ENCODE results near the gene TP53AIP1. TPM values are rescaled to one million over a fixed set of nuclear protein-coding genes. Genes with fewer than 3 reads are reported as not detected.

TP53AIP1 gene
- total RNA-seq, 4 donors from 2014 or later: 1.0 TPM; not detected in 3

DNA sequence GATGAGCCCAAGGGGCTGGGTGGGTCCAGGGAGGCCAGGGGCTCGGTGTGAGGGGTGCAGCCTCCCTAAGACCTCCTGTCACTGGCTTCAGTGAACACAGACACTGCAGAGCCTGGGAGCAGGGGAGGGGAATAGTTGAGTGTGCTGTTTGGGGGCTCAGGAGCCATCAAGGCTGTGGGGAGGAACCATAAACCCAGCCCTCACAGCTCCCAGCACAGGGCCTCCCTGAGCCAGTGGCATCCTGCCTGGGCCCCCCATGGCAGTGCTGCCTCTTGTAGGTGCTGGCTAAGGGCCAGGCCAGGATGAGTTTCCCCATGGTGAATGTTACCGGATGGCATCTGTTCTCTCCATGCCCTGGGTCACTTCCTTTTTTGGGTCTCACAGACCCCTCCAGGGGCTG lies 26.0 kb downstream of the TP53AIP1 start:
- intact Hi-C loops (cut with DNase I; ENCODE audit: low total_unique reads): no loop called here
- TF ChIP-seq POLR2A (IDR thresholded peaks at IDR 0.05): no peak
- TF ChIP-seq, protein P1, sequence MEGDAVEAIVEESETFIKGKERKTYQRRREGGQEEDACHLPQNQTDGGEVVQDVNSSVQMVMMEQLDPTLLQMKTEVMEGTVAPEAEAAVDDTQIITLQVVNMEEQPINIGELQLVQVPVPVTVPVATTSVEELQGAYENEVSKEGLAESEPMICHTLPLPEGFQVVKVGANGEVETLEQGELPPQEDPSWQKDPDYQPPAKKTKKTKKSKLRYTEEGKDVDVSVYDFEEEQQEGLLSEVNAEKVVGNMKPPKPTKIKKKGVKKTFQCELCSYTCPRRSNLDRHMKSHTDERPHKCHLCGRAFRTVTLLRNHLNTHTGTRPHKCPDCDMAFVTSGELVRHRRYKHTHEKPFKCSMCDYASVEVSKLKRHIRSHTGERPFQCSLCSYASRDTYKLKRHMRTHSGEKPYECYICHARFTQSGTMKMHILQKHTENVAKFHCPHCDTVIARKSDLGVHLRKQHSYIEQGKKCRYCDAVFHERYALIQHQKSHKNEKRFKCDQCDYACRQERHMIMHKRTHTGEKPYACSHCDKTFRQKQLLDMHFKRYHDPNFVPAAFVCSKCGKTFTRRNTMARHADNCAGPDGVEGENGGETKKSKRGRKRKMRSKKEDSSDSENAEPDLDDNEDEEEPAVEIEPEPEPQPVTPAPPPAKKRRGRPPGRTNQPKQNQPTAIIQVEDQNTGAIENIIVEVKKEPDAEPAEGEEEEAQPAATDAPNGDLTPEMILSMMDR (IDR thresholded peaks at IDR 0.05): no peak
- Histone ChIP-seq H3K27ac (no peak overlapping the region), H3K4me3 (no peak overlapping the region), H3K9me3 (no peaks in the 10 kb centered on the region), H3K36me3 (no peaks in the 10 kb centered on the region), H3K27me3 (no peaks in the 10 kb centered on the region), H3K4me1 (no peaks in the 10 kb centered on the region)
- DNase-seq: no peak

DNA sequence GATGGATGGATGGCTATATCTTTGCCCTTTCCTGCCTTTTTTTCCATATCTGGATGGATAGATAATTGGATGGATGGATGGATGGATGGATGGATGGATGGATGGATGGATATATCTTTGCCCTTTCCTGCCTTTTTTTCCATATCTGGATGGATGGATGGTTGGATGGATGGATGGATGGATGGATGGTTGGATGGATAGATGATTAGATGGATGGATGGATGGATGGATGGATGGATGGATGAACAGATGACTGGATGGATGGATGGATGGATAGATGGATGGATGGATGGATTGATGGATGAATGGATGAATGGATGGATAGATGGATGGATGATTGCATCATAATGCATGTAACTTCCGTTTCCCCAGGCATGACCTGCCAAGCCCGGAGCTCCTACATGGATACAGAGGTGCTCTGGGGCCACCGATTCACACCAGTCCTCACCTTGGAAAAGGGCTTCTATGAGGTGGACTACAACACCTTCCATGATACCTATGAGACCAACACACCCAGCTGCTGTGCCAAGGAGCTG lies 26.6 kb downstream of the TP53AIP1 start:
- no peak for TF ChIP-seq POLR2A (IDR thresholded peaks at IDR 0.05)
- TF ChIP-seq, protein P1 (IDR thresholded peaks at IDR 0.05): no peak
- Histone ChIP-seq H3K27ac (no peak overlapping the region), H3K27me3 (no peaks in the 10 kb centered on the region), H3K4me1 (no peaks in the 10 kb centered on the region), H3K4me3 (no peak overlapping the region), H3K9me3 (no peaks in the 10 kb centered on the region), H3K36me3 (no peaks in the 10 kb centered on the region)
- DNase-seq: no peak
- intact Hi-C loops (cut with DNase I; ENCODE audit: low total_unique reads): no loop called here

DNA sequence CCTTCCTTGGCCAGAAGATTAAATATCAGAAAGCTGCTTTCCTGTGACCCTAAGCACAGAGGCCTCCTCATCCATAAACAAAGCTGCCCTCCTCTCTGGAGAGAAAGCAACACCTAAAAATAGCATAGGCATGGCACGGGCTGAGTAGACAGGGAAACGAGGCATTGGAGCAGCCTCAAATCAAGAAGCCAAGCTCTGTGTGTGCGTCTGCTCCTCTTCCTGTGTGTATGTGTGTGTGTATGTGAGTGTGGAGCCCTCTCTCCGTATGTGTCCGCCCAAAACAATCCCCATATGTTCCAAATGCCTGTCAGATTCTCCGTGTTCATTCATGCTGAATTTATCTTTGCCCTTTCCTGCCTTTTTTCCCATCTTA lies 27.5 kb downstream of the TP53AIP1 start:
- TF ChIP-seq, protein P1 (IDR thresholded peaks at IDR 0.05): no peak
- no peak for TF ChIP-seq POLR2A (IDR thresholded peaks at IDR 0.05)
- no peaks in the 10 kb centered on the region for H3K36me3 ChIP-seq
- H3K27ac ChIP-seq: no peak overlapping the region
- no peaks in the 10 kb centered on the region for H3K27me3 ChIP-seq
- intact Hi-C loops (cut with DNase I; ENCODE audit: low total_unique reads): no loop called here
- no peak for DNase-seq
- H3K4me1 ChIP-seq: no peaks in the 10 kb centered on the region
- H3K9me3 ChIP-seq: no peaks in the 10 kb centered on the region
- H3K4me3 ChIP-seq: no peak overlapping the region

DNA sequence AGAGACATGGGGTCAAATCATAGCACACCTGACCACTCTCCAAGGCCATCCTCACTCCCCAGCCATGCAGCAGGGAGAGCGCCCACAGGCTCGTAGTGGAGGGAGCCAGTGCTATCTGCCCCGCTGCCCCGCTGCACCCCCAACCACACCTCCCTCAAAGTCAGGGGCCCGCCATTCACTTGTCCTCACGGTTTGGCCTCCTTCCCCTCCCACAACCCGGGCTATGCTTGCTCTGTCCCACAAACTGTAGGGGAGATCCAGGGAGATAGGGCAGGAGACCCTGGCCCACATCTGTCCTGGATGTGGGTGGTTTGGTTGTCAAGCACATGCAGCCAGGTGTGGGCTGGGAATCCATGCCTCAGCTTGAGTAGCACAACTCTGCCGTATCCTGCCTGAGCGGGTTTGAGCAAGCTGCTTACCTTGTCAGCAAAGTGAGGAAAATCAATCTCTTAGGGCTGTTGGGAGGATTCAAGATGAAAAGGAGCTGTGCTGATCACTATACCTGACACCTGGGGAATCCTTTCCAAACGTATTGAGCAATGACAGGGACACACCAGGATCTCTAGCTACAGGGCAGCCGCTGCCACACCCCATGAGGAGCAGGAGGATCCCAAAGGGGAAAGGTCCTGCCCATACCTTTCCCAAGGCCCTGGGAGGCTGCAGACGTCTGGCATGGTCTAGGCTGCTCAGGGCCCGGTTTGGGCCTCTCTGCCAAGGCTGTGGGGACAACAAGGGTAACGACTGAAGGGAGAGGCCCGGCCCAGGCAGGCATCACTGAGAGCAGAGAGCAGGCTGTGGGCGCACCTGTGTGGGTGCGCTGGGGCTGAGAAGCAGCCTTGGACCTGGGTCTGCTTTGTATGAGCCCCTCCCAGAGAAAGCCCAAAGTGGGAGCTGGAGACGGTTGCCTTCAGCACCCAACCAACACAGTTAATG lies 28.2 kb downstream of the TP53AIP1 start:
- Histone ChIP-seq H3K27me3 (no peaks in the 10 kb centered on the region), H3K27ac (no peak overlapping the region), H3K4me1 (no peaks in the 10 kb centered on the region), H3K4me3 (no peak overlapping the region), H3K9me3 (no peaks in the 10 kb centered on the region), H3K36me3 (no peaks in the 10 kb centered on the region)
- TF ChIP-seq, protein P1 (IDR thresholded peaks at IDR 0.05): no peak
- TF ChIP-seq POLR2A (IDR thresholded peaks at IDR 0.05): no peak
- intact Hi-C loops (cut with DNase I; ENCODE audit: low total_unique reads): no loop called here
- no peak for DNase-seq

DNA sequence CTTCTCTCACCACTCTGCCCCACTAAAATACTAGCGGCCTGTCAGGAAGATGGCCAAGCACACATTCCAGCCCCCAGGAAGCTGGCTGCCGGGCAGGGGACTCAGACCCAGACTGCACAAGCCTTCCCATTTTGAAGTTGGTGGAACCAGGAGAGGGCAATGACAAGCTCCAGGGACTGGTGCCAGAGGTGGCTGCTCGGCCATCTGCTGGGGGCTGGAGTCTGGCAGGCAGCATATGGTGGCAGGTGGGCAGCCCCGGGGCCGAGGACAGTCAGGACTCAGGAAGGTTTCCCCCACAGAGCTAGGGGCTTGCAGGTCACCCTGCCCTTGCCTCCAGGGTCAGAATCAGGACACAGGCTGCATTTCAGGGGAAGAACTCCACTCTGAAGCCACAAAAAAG lies 28.9 kb downstream of the TP53AIP1 start:
- no peak overlapping the region for H3K27ac ChIP-seq
- DNase-seq: no peak
- intact Hi-C loops (cut with DNase I; ENCODE audit: low total_unique reads): no loop called here
- H3K27me3 ChIP-seq: no peaks in the 10 kb centered on the region
- H3K36me3 ChIP-seq: no peaks in the 10 kb centered on the region
- H3K4me1 ChIP-seq: no peaks in the 10 kb centered on the region
- no peak for TF ChIP-seq POLR2A (IDR thresholded peaks at IDR 0.05)
- no peaks in the 10 kb centered on the region for H3K9me3 ChIP-seq
- no peak overlapping the region for H3K4me3 ChIP-seq

Measured in uterus (tissue), 4 donors.